ENCODE data around the gene ARHGAP45. TPM values are rescaled to one million over a fixed set of nuclear protein-coding genes. Genes with fewer than 3 reads are reported as not detected.
A peak's percentile ranks its signal among the peaks of the same experiment; 100 is the strongest.

The ARHGAP45 gene
- total and polyA plus RNA-seq, 9 of the 15 experiments (the other 6 are each of a cell fraction or from before 2014, with no cell fraction given): 0.08 to 22.1 (median 4.2) TPM

DNA sequence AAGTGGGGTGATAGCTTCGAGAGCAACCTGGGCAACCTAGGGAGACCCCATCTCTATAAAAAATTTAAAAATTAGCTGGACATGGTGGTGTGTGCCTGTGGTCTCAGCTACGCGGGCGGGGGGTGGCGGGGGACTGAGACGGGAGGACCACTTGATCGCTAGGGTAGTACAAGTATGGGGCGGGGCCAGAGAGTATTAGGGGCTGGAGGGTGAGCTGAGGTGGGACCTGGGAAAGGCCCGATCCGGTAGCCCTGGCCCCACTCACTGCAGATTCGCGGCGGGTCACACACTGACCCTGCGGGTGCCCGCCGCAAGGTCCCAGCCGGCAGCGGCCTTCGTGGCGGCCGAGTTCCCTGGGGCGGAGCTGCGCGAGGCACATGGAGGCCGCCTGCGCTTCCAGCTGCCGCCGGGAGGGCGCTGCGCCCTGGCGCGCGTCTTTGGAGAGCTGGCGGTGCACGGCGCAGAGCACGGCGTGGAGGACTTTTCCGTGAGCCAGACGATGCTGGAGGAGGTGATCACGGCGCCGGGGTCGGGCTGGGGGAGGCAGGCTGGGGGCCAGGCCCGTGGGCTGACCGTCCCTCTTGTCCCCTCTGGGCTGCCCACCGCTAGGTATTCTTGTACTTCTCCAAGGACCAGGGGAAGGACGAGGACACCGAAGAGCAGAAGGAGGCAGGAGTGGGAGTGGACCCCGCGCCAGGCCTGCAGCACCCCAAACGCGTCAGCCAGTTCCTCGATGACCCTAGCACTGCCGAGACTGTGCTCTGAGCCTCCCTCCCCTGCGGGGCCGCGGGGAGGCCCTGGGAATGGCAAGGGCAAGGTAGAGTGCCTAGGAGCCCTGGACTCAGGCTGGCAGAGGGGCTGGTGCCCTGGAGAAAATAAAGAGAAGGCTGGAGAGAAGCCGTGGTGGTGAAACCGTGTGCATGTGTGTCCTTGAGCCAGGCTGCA lies 2.0 kb upstream of the ARHGAP45 start (continued):
- TF ChIP-seq POLR3G (IDR thresholded peaks at IDR 0.05; ENCODE audit: extremely low read depth, insufficient read length, insufficient replicate concordance) (no peak), HDAC6 (IDR thresholded peaks at IDR 0.05; ENCODE audit: low read depth, low read length) (peak; percentile 94; the same call in 1 of the 2 replicates), ELF4 (CRISPR knock-in tag; IDR thresholded peaks at IDR 0.05) (no peak), MYC (IDR thresholded peaks at IDR 0.05; ENCODE audit: low read depth, low read length) (peak; percentile 86), MYC (CRISPR knock-in tag; IDR thresholded peaks at IDR 0.05; ENCODE audit: borderline replicate concordance, low read depth) (no peak), FOXK2 (conservative IDR thresholded peaks at IDR 0.05 in 1 of 2, IDR thresholded peaks at IDR 0.05 in 1 of 2; ENCODE audit: low read depth in 2 of 2) (no peak), HLTF (IDR thresholded peaks at IDR 0.05) (no peak), NELFE (IDR thresholded peaks at IDR 0.05; ENCODE audit: insufficient read depth, insufficient read length) (no peak), POLR3A (IDR thresholded peaks at IDR 0.05; ENCODE audit: borderline replicate concordance, extremely low read depth, insufficient read depth, insufficient read length) (no peak), EGR1 (conservative IDR thresholded peaks at IDR 0.05) (no peak), ZBTB7A (IDR thresholded peaks at IDR 0.05; ENCODE audit: borderline replicate concordance, control insufficient read depth, low read depth, low read length) (0 out of 2 replicates have a peak, but pooled peaks have one; percentile 40), STAT5B (CRISPR knock-in tag; IDR thresholded peaks at IDR 0.05) (no peak), ZNF263 (CRISPR knock-in tag; IDR thresholded peaks at IDR 0.05; ENCODE audit: borderline replicate concordance) (peak; percentile 63; the same call in 1 of the 2 replicates), RBFOX2 (IDR thresholded peaks at IDR 0.05; ENCODE audit: low read depth, low read length) (no peak), MBD2 (IDR thresholded peaks at IDR 0.05; ENCODE audit: borderline replicate concordance, low read depth) (0 out of 2 replicates have a peak, but pooled peaks have one; percentile 18), CCNT2 (IDR thresholded peaks at IDR 0.05; ENCODE audit: borderline replicate concordance, extremely low read depth, insufficient read length, low read depth, low read length) (peak; percentile 34), FOS (IDR thresholded peaks at IDR 0.05; ENCODE audit: extremely low read depth, insufficient read length) (no peak), ZNF143 (CRISPR knock-in tag; IDR thresholded peaks at IDR 0.05) (peak; percentile 33; the same call in 1 of the 2 replicates), KAT2B (IDR thresholded peaks at IDR 0.05; ENCODE audit: low read depth, low read length) (no peak), NCOA2 (IDR thresholded peaks at IDR 0.05; ENCODE audit: partially characterized antibody in 2 of 2) (no peak)
- TF ChIP-seq, protein P1, sequence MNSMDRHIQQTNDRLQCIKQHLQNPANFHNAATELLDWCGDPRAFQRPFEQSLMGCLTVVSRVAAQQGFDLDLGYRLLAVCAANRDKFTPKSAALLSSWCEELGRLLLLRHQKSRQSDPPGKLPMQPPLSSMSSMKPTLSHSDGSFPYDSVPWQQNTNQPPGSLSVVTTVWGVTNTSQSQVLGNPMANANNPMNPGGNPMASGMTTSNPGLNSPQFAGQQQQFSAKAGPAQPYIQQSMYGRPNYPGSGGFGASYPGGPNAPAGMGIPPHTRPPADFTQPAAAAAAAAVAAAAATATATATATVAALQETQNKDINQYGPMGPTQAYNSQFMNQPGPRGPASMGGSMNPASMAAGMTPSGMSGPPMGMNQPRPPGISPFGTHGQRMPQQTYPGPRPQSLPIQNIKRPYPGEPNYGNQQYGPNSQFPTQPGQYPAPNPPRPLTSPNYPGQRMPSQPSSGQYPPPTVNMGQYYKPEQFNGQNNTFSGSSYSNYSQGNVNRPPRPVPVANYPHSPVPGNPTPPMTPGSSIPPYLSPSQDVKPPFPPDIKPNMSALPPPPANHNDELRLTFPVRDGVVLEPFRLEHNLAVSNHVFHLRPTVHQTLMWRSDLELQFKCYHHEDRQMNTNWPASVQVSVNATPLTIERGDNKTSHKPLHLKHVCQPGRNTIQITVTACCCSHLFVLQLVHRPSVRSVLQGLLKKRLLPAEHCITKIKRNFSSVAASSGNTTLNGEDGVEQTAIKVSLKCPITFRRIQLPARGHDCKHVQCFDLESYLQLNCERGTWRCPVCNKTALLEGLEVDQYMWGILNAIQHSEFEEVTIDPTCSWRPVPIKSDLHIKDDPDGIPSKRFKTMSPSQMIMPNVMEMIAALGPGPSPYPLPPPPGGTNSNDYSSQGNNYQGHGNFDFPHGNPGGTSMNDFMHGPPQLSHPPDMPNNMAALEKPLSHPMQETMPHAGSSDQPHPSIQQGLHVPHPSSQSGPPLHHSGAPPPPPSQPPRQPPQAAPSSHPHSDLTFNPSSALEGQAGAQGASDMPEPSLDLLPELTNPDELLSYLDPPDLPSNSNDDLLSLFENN (IDR thresholded peaks at IDR 0.05; ENCODE audit: low read depth in 2 of 2, low read length in 2 of 2): no peak
- TF ChIP-seq, protein P2, sequence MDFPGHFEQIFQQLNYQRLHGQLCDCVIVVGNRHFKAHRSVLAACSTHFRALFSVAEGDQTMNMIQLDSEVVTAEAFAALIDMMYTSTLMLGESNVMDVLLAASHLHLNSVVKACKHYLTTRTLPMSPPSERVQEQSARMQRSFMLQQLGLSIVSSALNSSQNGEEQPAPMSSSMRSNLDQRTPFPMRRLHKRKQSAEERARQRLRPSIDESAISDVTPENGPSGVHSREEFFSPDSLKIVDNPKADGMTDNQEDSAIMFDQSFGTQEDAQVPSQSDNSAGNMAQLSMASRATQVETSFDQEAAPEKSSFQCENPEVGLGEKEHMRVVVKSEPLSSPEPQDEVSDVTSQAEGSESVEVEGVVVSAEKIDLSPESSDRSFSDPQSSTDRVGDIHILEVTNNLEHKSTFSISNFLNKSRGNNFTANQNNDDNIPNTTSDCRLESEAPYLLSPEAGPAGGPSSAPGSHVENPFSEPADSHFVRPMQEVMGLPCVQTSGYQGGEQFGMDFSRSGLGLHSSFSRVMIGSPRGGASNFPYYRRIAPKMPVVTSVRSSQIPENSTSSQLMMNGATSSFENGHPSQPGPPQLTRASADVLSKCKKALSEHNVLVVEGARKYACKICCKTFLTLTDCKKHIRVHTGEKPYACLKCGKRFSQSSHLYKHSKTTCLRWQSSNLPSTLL (IDR thresholded peaks at IDR 0.05): no peak
